NCI-H69 (cell line): ENCODE results near the gene TXNRD1.
"Not testable (repeated sequence)": the region's sequence is repeated elsewhere in the genome, so short reads cannot be mapped to it uniquely, and the experiment has no call there.

ENCODE experiments used
- DNase-seq: peaks from one replicate; lab custom pipeline; 2025; lab: John Stamatoyannopoulos, UW

Gene TXNRD1

GRCh38 chr12:104190641-104191176 lies 24.9 kb upstream of the TXNRD1 start:
- DNase-seq: no peak

GRCh38 chr12:104197264-104197663 lies 18.3 kb upstream of the TXNRD1 start:
- DNase-seq: no peak

- no peak for DNase-seq
These were observed 15.6 kb upstream of the TXNRD1 start for GRCh38 chr12:104199964-104200363.

- peak; percentile 79 for DNase-seq
These were observed 14.2 kb upstream of the TXNRD1 start for GRCh38 chr12:104201238-104202001.

- DNase-seq: no peak
These were observed 10.7 kb upstream of the TXNRD1 start for GRCh38 chr12:104204690-104205480.

GRCh38 chr12:104207416-104208205 lies 8.0 kb upstream of the TXNRD1 start:
- DNase-seq: peak; percentile 85

GRCh38 chr12:104212516-104212915 lies 3.1 kb upstream of the TXNRD1 start:
- DNase-seq: no peak

GRCh38 chr12:104213952-104214351 lies 1.6 kb upstream of the TXNRD1 start:
- DNase-seq: peak; percentile 71

- no peak for DNase-seq
These were observed 944 bp downstream of the TXNRD1 start for GRCh38 chr12:104216521-104216924.

- DNase-seq: not testable (repeated sequence)
These were observed 2.9 kb downstream of the TXNRD1 start for GRCh38 chr12:104218506-104218905.

GRCh38 chr12:104218935-104219334 lies 3.4 kb downstream of the TXNRD1 start:
- peak; percentile 38 for DNase-seq

- DNase-seq: peak; percentile 82
These were observed 3.8 kb downstream of the TXNRD1 start for GRCh38 chr12:104219361-104219892.

- DNase-seq: peak; percentile 97
These were observed 4.4 kb downstream of the TXNRD1 start for GRCh38 chr12:104219908-104220404.

- DNase-seq: peak; percentile 22
These were observed 5.4 kb downstream of the TXNRD1 start for GRCh38 chr12:104220931-104221330.

- DNase-seq: no peak
These were observed 7.4 kb downstream of the TXNRD1 start for GRCh38 chr12:104222976-104223375.

- DNase-seq: peak; percentile 46
These were observed 8.1 kb downstream of the TXNRD1 start for GRCh38 chr12:104223712-104224111.

GRCh38 chr12:104226672-104227071 lies 11.1 kb downstream of the TXNRD1 start:
- DNase-seq: no peak

GRCh38 chr12:104230304-104231095 lies 14.9 kb downstream of the TXNRD1 start:
- no peak for DNase-seq

GRCh38 chr12:104232609-104233280 lies 17.2 kb downstream of the TXNRD1 start:
- DNase-seq: no peak

GRCh38 chr12:104234926-104235499 lies 19.4 kb downstream of the TXNRD1 start:
- no peak for DNase-seq
